Activated naive CD4-positive, alpha-beta T cell treated with anti-CD3 and anti-CD28 coated beads, Interleukin-2, amount 10 ng/mL, durations not matched to agents 7 days and 5 days (primary cell): ENCODE measurements around the gene MGAT3.
"Not testable (repeated sequence)": the region's sequence is repeated elsewhere in the genome, so short reads cannot be mapped to it uniquely, and the experiment has no call there.

Source experiments
- CTCF ChIA-PET: fragments of 350-600 bp; sonication (Branson Sonifier 250); formaldehyde crosslinking; loops from one replicate; lab custom pipeline; 2021; ENCODE audit warnings: antibody characterized with exemption; lab: Charles Lee
- DNase-seq: peaks from one replicate; pipeline ENCODE4 v3.0.0-alpha.2; 2020
- H3K27ac Mint-ChIP-seq: one replicate; pipeline ENCODE4 v1.8.0; 2021; ENCODE audit warnings: mild to moderate bottlenecking, moderate library complexity, mixed read lengths
- H3K27me3 Mint-ChIP-seq: one replicate; pipeline ENCODE4 v1.8.0; 2021; ENCODE audit warnings: mild to moderate bottlenecking, mixed read lengths
- H3K36me3 Mint-ChIP-seq: one replicate; pipeline ENCODE4 v1.8.0; 2021; ENCODE audit warnings: mixed read lengths
- H3K4me1 Mint-ChIP-seq: one replicate; pipeline ENCODE4 v1.8.0; 2021; ENCODE audit warnings: mixed read lengths
- H3K4me3 Mint-ChIP-seq: one replicate; pipeline ENCODE4 v1.8.0; 2021; ENCODE audit warnings: mild to moderate bottlenecking, moderate library complexity, mixed read lengths
- H3K9me3 Mint-ChIP-seq: one replicate; pipeline ENCODE4 v1.8.0; 2021; ENCODE audit warnings: mixed read lengths

Gene MGAT3, protein sequence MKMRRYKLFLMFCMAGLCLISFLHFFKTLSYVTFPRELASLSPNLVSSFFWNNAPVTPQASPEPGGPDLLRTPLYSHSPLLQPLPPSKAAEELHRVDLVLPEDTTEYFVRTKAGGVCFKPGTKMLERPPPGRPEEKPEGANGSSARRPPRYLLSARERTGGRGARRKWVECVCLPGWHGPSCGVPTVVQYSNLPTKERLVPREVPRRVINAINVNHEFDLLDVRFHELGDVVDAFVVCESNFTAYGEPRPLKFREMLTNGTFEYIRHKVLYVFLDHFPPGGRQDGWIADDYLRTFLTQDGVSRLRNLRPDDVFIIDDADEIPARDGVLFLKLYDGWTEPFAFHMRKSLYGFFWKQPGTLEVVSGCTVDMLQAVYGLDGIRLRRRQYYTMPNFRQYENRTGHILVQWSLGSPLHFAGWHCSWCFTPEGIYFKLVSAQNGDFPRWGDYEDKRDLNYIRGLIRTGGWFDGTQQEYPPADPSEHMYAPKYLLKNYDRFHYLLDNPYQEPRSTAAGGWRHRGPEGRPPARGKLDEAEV

DNA sequence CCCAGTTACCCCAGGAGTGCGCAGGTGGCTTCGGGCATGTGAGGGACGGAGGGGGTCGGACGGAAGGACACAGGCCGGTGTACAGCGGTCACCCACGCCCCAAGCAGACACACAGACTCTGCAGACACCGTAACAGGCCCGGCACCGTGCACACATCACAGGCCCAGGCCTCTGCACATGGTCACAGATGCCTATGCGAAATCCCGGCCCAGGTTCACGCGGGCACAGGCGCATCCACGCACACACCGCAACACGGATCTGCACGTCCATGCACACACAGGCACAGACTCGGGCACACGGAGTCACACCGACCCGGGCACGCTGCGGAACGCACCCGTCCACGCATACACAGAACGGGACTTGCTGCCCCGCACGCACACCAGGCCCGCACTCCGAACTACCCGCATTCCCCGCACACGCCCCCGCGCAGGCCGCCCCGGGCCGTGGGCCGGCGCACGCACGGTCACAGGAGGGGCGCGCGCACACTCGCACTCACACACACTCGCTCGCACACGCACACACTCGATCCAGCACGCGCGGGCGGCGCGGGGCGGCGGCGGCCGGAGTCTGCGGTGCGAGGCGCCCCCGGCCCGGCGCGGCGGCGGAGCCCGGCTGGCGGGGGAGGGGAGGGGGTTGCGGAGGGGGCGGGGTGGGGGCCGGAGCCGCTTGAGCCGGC lies at the start of gene MGAT3:
MGAT3 (plus strand) TSS at position 491 of the 676 bp plus-strand sequence. CDS start 30,336 bp downstream, outside the sequence.
- Mint-ChIP-seq H3K27ac (no peak within 1 kb of the TSS), H3K4me3 (peak within 1 kb of the TSS; percentile 64), H3K27me3 (peaks cover 77% of the 10 kb centered on the region), H3K4me1 (peaks cover 42% of the 10 kb centered on the region), H3K36me3 (peaks cover 39% of the 10 kb centered on the region), H3K9me3 (no peaks in the 10 kb centered on the region)
- CTCF ChIA-PET = no interaction called here
- no peak for DNase-seq

DNA sequence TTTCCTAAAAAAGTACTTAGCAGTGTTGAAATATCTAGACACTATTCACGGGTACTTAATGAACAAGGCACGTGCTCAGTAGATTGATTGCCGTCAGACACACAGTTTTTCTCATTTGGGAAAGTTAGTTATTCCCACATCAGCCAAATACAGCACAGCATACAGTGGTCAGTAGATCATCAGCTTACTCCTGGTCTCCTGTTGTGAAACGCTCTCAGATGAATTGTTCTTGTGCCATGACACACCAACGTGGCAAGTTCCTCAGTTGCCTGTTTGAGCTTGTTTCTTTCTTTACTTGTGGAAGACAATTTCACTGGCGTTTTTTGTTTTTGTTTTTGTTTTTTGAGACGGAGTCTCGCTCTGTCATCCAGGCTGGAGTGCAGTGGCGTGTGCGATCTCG lies 48.6 kb upstream of the MGAT3 start:
- Mint-ChIP-seq H3K9me3 (no peaks in the 10 kb centered on the region), H3K4me3 (no peak overlapping the region), H3K36me3 (peaks cover 49% of the 10 kb centered on the region), H3K27ac (no peak overlapping the region), H3K27me3 (no peaks in the 10 kb centered on the region), H3K4me1 (peaks cover 69% of the 10 kb centered on the region)
- CTCF ChIA-PET = no interaction called here
- DNase-seq = no peak

DNA sequence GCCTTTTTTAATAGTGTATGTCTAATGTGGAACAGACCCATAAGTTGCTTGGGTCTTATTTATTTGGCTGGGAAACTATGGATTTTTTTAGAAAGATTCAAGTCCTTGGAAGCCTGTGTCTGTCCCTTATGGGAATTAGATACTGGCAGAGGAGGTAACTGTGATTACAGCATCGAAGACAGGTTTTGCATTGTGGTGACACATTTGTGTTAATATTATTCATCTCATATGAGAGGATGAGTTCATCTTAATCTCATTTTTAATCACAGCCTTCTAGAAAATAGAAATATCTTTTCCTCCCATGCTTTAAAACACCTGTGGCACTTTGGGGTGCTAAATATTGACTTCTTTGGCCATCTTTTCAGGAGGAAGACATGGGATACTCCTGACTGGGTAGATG lies 48.0 kb upstream of the MGAT3 start:
- Mint-ChIP-seq H3K27ac (no peak overlapping the region), H3K9me3 (no peaks in the 10 kb centered on the region), H3K27me3 (no peaks in the 10 kb centered on the region), H3K36me3 (peaks cover 49% of the 10 kb centered on the region), H3K4me3 (no peak overlapping the region), H3K4me1 (peaks cover 72% of the 10 kb centered on the region)
- DNase-seq = no peak
- CTCF ChIA-PET = no interaction called here

DNA sequence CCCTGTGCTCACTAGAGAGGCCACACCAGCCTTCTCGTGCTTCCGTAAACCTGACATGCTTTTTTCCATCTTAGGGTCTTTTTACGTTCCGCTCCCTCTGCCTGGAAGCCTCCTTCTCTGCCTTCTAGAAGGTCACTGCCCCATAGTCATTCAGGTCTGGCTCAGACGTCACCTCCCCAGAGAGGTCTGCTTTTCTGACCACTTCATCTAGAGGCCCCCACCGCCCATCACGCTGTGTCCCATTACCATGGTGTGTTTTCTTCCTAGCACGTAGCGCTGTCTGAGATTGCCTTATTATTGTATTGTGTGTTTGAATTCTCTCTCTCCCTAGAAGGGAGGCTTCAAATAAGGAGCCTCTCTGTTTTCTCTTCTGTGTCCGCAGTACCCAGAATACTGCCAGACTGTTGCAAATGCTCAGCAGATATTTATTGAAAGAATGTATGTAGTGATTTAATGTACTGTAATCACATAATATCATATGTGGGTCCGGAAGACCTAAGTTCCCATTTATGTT lies 47.2 kb upstream of the MGAT3 start:
- H3K27ac Mint-ChIP-seq = no peak overlapping the region
- no peak for DNase-seq
- H3K27me3 Mint-ChIP-seq = no peaks in the 10 kb centered on the region
- no peaks in the 10 kb centered on the region for H3K9me3 Mint-ChIP-seq
- CTCF ChIA-PET = interaction anchor here (3.2 kb wide), 1 partner anchor 10 kb away, joined by 16 read pairs; the partner anchor contains the start of gene TAB1
- H3K36me3 Mint-ChIP-seq = peaks cover 51% of the 10 kb centered on the region
- H3K4me3 Mint-ChIP-seq = no peak overlapping the region
- H3K4me1 Mint-ChIP-seq = peaks cover 75% of the 10 kb centered on the region

DNA sequence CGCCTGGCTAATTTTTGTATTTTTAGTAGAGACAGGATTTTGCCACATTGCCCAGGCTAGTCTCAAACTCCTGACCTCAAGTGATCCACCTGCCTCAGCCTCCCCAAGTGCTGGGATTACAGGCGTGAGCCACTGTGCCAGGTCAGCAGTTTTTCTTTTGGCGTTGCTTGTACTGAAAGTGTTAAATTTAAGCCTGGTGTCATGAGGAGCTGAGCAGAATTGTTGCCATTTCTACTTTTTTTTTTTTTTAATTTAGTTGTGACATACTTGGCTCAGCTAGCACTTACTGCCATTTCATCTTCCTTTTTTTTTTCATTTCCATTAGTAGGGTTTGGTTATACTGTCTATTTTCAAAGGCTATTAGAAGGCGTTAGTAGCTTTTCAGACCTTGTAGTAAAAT lies 46.5 kb upstream of the MGAT3 start:
- Mint-ChIP-seq H3K27me3 (no peaks in the 10 kb centered on the region), H3K9me3 (no peaks in the 10 kb centered on the region), H3K36me3 (peaks cover 51% of the 10 kb centered on the region), H3K4me3 (no peak overlapping the region), H3K27ac (no peak overlapping the region), H3K4me1 (peaks cover 76% of the 10 kb centered on the region)
- DNase-seq = no peak
- CTCF ChIA-PET = interaction anchor here (3.2 kb wide), 1 partner anchor 11 kb away, joined by 16 read pairs; the partner anchor contains the start of gene TAB1

DNA sequence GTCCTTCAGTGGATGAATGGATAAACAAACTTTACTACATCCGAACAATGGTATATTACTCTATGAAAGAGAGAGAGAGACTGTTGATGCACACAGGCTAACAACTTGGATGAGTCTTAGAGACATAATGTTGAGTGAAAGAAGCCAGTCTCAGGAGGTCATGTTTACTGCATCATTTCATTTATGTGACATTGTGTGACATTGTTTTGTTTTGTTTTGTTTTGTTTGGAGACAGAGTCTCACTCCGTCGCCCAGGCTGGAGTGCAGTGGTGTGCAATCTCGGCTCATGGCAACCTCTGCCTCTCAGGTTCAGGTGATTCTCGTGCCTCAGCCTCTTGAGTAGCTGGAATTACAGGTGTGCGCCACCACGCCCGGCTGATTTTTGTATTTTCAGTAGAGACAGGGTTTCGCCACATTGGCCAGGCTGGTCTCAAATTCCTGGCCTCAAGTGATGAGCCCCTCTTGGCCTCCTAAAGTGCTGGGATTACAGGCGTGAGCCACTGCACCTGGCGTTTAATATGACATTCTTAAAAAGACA lies 44.9 kb upstream of the MGAT3 start:
- DNase-seq, H3K27me3 Mint-ChIP-seq, H3K9me3 Mint-ChIP-seq: not testable (repeated sequence)
- peaks cover 59% of the 10 kb centered on the region for H3K36me3 Mint-ChIP-seq
- peak overlapping the region; percentile 67 for H3K4me3 Mint-ChIP-seq
- CTCF ChIA-PET = interaction anchor here (1.0 to 3.2 kb wide), 2 partner anchors 13 to 115 kb away, joined by 3 to 16 read pairs; partner anchors contain the start of gene TAB1
- peak overlapping the region; percentile 97 for H3K27ac Mint-ChIP-seq
- H3K4me1 Mint-ChIP-seq = peaks cover 86% of the 10 kb centered on the region

DNA sequence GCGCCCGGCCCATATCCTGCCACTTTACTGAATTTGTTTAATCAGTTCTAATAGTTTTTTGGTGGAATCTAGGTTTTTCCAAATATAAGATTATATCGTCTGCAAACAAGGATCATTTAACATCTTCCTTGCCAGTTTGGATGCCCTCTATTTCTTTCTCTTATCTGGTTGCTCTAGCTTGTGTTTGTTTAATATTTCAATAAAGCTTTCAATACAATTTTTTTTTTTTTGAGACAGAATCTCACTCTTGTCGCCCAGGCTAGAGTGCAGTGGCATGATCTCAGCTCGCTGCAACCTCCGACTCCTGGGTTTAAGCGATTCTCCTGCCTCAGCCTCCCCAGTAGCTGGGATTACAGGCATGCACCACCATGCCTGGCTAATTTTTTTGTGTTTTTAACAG lies 43.6 kb upstream of the MGAT3 start:
- H3K27me3 Mint-ChIP-seq, DNase-seq, H3K9me3 Mint-ChIP-seq: not testable (repeated sequence)
- CTCF ChIA-PET = interaction anchor here (1.0 to 3.2 kb wide), 3 partner anchors 14 to 83 kb away, joined by 4 to 16 read pairs (median 5); partner anchors contain the start of gene TAB1
- peak overlapping the region; percentile 67 for H3K4me3 Mint-ChIP-seq
- H3K4me1 Mint-ChIP-seq = peaks cover 78% of the 10 kb centered on the region
- H3K27ac Mint-ChIP-seq = peak overlapping the region; percentile 97
- H3K36me3 Mint-ChIP-seq = peaks cover 60% of the 10 kb centered on the region

DNA sequence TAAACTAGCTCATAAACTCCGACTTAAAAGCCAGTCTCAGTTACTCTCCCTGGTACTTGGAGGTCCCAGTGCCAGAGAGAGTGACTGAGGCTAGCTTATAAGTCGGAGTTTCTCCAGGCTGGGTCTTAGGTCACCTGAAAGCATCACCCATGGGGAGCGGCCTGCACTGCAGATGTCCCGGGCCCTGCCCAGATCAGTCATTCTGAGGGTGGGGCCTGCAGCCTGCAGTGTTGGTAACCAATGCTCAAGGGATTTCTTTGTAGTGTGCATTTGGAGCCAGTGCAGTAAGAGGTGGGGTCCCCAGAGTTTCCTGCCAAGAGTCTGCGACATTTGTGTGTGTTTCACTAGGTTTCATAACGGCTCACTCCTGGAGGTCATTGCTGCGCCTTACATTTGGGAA lies 42.4 kb upstream of the MGAT3 start:
- no peaks in the 10 kb centered on the region for H3K9me3 Mint-ChIP-seq
- peak; percentile 53 for DNase-seq
- no peaks in the 10 kb centered on the region for H3K27me3 Mint-ChIP-seq
- H3K4me1 Mint-ChIP-seq = peaks cover 73% of the 10 kb centered on the region
- CTCF ChIA-PET = no interaction called here
- peaks cover 64% of the 10 kb centered on the region for H3K36me3 Mint-ChIP-seq
- peak overlapping the region; percentile 47 for H3K4me3 Mint-ChIP-seq
- H3K27ac Mint-ChIP-seq = peak overlapping the region; percentile 97

DNA sequence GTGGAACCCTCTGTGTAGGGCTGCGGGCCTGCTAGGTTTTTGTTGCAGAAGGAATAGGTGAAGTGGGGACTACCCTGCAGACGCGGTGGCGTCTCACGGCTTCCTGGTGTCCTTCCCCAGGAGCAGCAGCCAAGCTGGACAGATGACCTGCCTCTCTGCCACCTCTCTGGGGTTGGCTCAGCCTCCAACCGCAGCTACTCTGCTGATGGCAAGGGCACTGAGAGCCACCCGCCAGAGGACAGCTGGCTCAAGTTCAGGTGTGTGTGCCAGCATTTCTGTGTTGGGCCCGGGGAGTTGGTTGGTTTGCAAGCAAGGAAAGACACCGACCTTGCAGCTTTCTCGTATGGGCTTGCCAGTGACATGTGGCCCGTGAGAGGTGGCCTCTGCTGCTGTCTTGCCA lies 41.9 kb upstream of the MGAT3 start:
- H3K36me3 Mint-ChIP-seq = peaks cover 64% of the 10 kb centered on the region
- no peak for DNase-seq
- H3K27me3 Mint-ChIP-seq = no peaks in the 10 kb centered on the region
- peak overlapping the region; percentile 47 for H3K4me3 Mint-ChIP-seq
- H3K4me1 Mint-ChIP-seq = peaks cover 68% of the 10 kb centered on the region
- peak overlapping the region; percentile 97 for H3K27ac Mint-ChIP-seq
- no peaks in the 10 kb centered on the region for H3K9me3 Mint-ChIP-seq
- CTCF ChIA-PET = interaction anchor here (1.4 kb wide), 1 partner anchor 22 kb away, joined by 3 read pairs; no protein-coding TSS in a partner anchor

DNA sequence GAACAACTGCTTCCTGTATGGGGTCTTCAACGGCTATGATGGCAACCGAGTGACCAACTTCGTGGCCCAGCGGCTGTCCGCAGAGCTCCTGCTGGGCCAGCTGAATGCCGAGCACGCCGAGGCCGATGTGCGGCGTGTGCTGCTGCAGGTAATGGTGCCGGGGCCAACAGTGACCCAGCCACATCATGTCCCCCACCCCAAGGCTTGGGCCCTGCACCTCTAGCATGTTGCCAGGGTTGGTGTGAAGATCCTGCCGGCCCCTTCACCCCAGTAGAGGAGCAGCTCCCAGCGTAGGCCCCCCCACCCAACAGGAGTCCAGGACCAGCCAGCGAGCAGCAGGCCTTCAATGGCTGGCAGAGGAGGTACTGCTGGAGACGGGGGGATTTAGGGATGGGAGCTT lies 41.3 kb upstream of the MGAT3 start:
- CTCF ChIA-PET = interaction anchor here (1.4 kb wide), 1 partner anchor 21 kb away, joined by 3 read pairs; no protein-coding TSS in a partner anchor
- Mint-ChIP-seq H3K4me1 (peaks cover 67% of the 10 kb centered on the region), H3K27ac (peak overlapping the region; percentile 97), H3K9me3 (no peaks in the 10 kb centered on the region), H3K4me3 (no peak overlapping the region), H3K36me3 (peaks cover 67% of the 10 kb centered on the region), H3K27me3 (no peaks in the 10 kb centered on the region)
- DNase-seq = no peak

DNA sequence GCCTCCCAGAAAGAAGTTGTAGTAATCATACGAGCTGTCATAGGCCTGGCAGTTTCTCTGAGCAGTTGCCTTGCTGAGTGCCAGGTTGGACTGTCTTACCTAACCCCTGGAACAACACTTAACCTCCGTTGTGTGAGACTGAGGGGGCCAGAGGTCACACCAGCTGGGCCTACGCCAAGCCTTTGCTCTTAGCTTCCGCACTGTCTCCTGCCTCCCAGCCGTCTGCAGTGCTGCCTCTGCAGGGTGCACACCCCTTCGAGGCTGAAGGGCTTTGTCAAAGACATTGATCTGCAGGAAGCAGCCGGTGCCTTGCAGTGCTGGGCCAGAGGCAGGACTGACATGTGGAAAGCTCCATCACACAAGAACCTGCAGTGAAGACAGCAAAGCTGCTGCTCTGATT lies 40.5 kb upstream of the MGAT3 start:
- CTCF ChIA-PET = interaction anchor here (1.4 kb wide), 1 partner anchor 20 kb away, joined by 3 read pairs; no protein-coding TSS in a partner anchor
- peak; percentile 57 for DNase-seq
- peaks cover 59% of the 10 kb centered on the region for H3K4me1 Mint-ChIP-seq
- H3K9me3 Mint-ChIP-seq = no peaks in the 10 kb centered on the region
- peak overlapping the region; percentile 4 for H3K4me3 Mint-ChIP-seq
- peak overlapping the region; percentile 86 for H3K27ac Mint-ChIP-seq
- no peaks in the 10 kb centered on the region for H3K27me3 Mint-ChIP-seq
- H3K36me3 Mint-ChIP-seq = peaks cover 68% of the 10 kb centered on the region

DNA sequence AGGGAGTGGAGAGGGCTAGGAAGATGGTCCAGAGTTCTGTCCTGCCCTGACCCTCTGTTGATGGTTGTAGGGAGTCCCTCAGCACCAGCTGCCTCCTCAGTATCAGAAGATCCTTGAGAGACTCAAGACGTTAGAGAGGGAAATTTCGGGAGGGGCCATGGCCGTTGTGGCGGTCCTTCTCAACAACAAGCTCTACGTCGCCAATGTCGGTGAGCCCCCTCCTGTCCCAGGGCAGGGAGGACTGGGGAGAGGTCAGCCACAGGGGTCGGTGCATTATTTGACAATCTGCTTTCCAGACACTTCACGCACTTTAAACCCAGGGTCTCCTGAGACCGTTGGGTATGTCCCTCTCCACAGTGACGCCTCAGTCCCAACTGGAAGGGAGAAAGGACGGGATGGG lies 39.2 kb upstream of the MGAT3 start:
- H3K9me3 Mint-ChIP-seq = no peaks in the 10 kb centered on the region
- peak overlapping the region; percentile 52 for H3K27ac Mint-ChIP-seq
- H3K27me3 Mint-ChIP-seq = no peaks in the 10 kb centered on the region
- H3K4me1 Mint-ChIP-seq = peaks cover 52% of the 10 kb centered on the region
- H3K36me3 Mint-ChIP-seq = peaks cover 73% of the 10 kb centered on the region
- no peak overlapping the region for H3K4me3 Mint-ChIP-seq
- DNase-seq = no peak
- CTCF ChIA-PET = no interaction called here

DNA sequence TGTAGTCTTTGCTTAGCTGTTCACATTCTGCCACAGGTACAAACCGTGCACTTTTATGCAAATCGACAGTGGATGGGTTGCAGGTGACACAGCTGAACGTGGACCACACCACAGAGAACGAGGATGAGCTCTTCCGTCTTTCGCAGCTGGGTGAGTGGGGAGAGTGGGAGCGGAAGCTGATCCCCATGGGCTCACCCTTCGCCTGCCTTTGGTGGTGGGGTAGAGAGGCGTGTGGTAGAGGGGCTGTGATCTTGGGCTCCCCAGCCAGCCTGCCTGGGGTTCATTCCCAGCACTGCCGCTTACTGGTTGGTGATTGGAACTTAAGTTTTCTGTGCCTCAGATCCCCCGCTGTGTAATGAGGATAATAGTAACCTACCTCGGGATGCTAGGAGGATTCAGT lies 38.1 kb upstream of the MGAT3 start:
- DNase-seq = no peak
- H3K27ac Mint-ChIP-seq = no peak overlapping the region
- H3K36me3 Mint-ChIP-seq = peaks cover 76% of the 10 kb centered on the region
- peaks cover 42% of the 10 kb centered on the region for H3K4me1 Mint-ChIP-seq
- no peak overlapping the region for H3K4me3 Mint-ChIP-seq
- H3K27me3 Mint-ChIP-seq = no peaks in the 10 kb centered on the region
- no peaks in the 10 kb centered on the region for H3K9me3 Mint-ChIP-seq
- CTCF ChIA-PET = no interaction called here

DNA sequence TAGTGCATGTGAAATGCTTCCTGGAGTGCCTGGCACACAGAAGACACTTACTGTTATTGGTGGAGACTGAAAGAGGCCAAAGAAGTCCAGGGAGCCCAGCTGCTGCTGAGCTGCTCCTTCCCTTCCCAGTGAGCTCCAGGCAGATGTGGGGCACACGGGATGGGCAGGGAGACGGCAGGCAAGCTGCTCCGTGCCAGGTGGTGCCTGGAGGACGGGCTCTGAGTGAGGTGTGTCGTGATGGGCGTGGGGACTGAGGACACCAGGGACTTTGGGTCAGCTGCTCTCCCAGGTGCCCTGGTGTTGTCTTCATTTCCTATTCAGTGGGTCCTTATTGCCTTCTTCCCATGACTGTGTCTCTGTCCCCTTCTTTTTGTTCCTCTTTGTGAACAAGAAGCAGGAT lies 37.7 kb upstream of the MGAT3 start:
- peaks cover 74% of the 10 kb centered on the region for H3K36me3 Mint-ChIP-seq
- peaks cover 38% of the 10 kb centered on the region for H3K4me1 Mint-ChIP-seq
- H3K27ac Mint-ChIP-seq = no peak overlapping the region
- H3K4me3 Mint-ChIP-seq = no peak overlapping the region
- no peaks in the 10 kb centered on the region for H3K9me3 Mint-ChIP-seq
- H3K27me3 Mint-ChIP-seq = no peaks in the 10 kb centered on the region
- no peak for DNase-seq
- CTCF ChIA-PET = no interaction called here
